ENCODE results near the gene ANKRD23. TPM values are rescaled to one million over a fixed set of nuclear protein-coding genes. Genes with fewer than 3 reads are reported as not detected.

ANKRD23 gene
- total and polyA plus RNA-seq, 2 of the 13 experiments (the other 11 are each of a cell fraction or from before 2014, with no cell fraction given): 1.5 to 1.6 TPM

- TF ChIP-seq ZNF18 (CRISPR knock-in tag; IDR thresholded peaks at IDR 0.05; ENCODE audit: insufficient replicate concordance) (no peak), THRA (CRISPR knock-in tag; IDR thresholded peaks at IDR 0.05; ENCODE audit: borderline replicate concordance) (no peak), ZNF598 (CRISPR knock-in tag; IDR thresholded peaks at IDR 0.05; ENCODE audit: borderline replicate concordance) (no peak; the same call in 1 of the 2 replicates), ZNF549 (CRISPR knock-in tag; IDR thresholded peaks at IDR 0.05) (no peak), IRF1 (CRISPR knock-in tag; IDR thresholded peaks at IDR 0.05; ENCODE audit: low read depth) (no peak), NFE2L2 (IDR thresholded peaks at IDR 0.05; ENCODE audit: low read length) (no peak), NRL (CRISPR knock-in tag; IDR thresholded peaks at IDR 0.05; ENCODE audit: borderline replicate concordance) (no peak), GATAD1 (CRISPR knock-in tag; IDR thresholded peaks at IDR 0.05) (no peak; the same call in 1 of the 2 replicates), TFE3 (CRISPR knock-in tag; IDR thresholded peaks at IDR 0.05) (no peak), TEAD3 (CRISPR knock-in tag; optimal IDR thresholded peaks at IDR 0.05; ENCODE audit: borderline replicate concordance) (no peak), ZNF710 (CRISPR knock-in tag; IDR thresholded peaks at IDR 0.05; ENCODE audit: borderline replicate concordance) (0 out of 2 replicates have a peak, but pooled peaks have one; percentile 9), ZNF101 (CRISPR knock-in tag; IDR thresholded peaks at IDR 0.05; ENCODE audit: borderline replicate concordance, low read depth) (no peak), ZNF292 (CRISPR knock-in tag; IDR thresholded peaks at IDR 0.05; ENCODE audit: borderline replicate concordance, low read depth) (no peak), ZBTB2 (CRISPR knock-in tag; IDR thresholded peaks at IDR 0.05; ENCODE audit: low read depth) (no peak), RAD51 (IDR thresholded peaks at IDR 0.05; ENCODE audit: borderline replicate concordance) (no peak), KDM5B (CRISPR knock-in tag; IDR thresholded peaks at IDR 0.05; ENCODE audit: borderline replicate concordance) (0 out of 2 replicates have a peak, but pooled peaks have one; percentile 7)
Observed at GRCh38 chr2:96870626-96871255, 26.9 kb upstream of the ANKRD23 start (continued).

Data from HepG2 (cell line).